Prostate gland (tissue), 2 donors: Measurements from ENCODE around the gene LTBP3. TPM values are rescaled to one million over a fixed set of nuclear protein-coding genes. Genes with fewer than 3 reads are reported as not detected.
A peak's percentile ranks its signal among the peaks of the same experiment; 100 is the strongest.

ENCODE experiments used
- DNase-seq: peaks from one replicate; pipeline ENCODE4 v3.0.0-alpha.2; 2019; ENCODE audit warnings: low spot score
- H3K27ac ChIP-seq, 2 donors: fragments of 200-600 bp; sonication (generic); 2 replicates each; pipeline ENCODE4 v1.5.1; 2017 to 2019
- H3K27me3 ChIP-seq: fragments of 200-600 bp; sonication (generic); replicated peaks from 2 replicates; pipeline ENCODE4 v1.5.1; 2019; ENCODE audit not compliant: insufficient read depth
- H3K36me3 ChIP-seq, 2 donors: fragments of 200-600 bp; sonication (generic); 1 replicate in 1 of 2; 2 replicates in 1 of 2; pipeline versions ENCODE4 v1.5.1 to v1.8.1; 2017 to 2019
- H3K4me1 ChIP-seq: fragments of 200-600 bp; sonication (generic); replicated peaks from 2 replicates; pipeline ENCODE4 v1.5.1; 2019
- H3K4me3 ChIP-seq, 2 donors: fragments of 200-600 bp; sonication (generic); 2 replicates each; pipeline ENCODE4 v1.5.1; 2017 to 2019
- H3K9me3 ChIP-seq: fragments of 200-600 bp; sonication (generic); 2 replicates; pipeline ENCODE4 v1.5.1; 2017
- POLR2A ChIP-seq: fragments of 450-650 bp; IDR thresholded peaks from one replicate; pipeline ENCODE4 v1.6.1; 2016; ENCODE audit warnings: antibody characterized with exemption, mild to moderate bottlenecking
- POLR2AphosphoS5 ChIP-seq: sonication (generic); formaldehyde crosslinking; IDR thresholded peaks from one replicate; pipeline ENCODE4 v1.6.1; 2017; ENCODE audit warnings: antibody characterized with exemption
- WGBS: methylation state at CpG from one replicate; pipeline ENCODE4 v1.1.5; 2018; 5-methylcytosine and 5-hydroxymethylcytosine counted together
- intact Hi-C: fragments of 100-400 bp; cut with DNase I; formaldehyde crosslinking; loops from one replicate; pipeline ENCODE4 v1.14.2; 2022
- total RNA-seq, 2 donors: library from RNA; depleted of rRNA; stranded (reverse); fragments of >200 nt; gene quantifications; one replicate each; pipeline ENCODE4 v1.1.0, GENCODE V29; 2016
- TF ChIP-seq, protein P1 (sequence below), 4 experiments: fragments of 200-600 bp in 2 of 4; fragments of 450-650 bp in 2 of 4; sonication (generic) in 2 of 4; IDR thresholded peaks; 1 replicate in 3 of 4; 2 replicates in 1 of 4; pipeline ENCODE4 v1.5.1; 2016 to 2019; ENCODE audit warnings: antibody characterized with exemption in 4 of 4, mild to moderate bottlenecking in 2 of 4, moderate library complexity in 2 of 4

Gene LTBP3
- total RNA-seq, 2 donors from 2014 or later, result 220 to 234 TPM

DNA sequence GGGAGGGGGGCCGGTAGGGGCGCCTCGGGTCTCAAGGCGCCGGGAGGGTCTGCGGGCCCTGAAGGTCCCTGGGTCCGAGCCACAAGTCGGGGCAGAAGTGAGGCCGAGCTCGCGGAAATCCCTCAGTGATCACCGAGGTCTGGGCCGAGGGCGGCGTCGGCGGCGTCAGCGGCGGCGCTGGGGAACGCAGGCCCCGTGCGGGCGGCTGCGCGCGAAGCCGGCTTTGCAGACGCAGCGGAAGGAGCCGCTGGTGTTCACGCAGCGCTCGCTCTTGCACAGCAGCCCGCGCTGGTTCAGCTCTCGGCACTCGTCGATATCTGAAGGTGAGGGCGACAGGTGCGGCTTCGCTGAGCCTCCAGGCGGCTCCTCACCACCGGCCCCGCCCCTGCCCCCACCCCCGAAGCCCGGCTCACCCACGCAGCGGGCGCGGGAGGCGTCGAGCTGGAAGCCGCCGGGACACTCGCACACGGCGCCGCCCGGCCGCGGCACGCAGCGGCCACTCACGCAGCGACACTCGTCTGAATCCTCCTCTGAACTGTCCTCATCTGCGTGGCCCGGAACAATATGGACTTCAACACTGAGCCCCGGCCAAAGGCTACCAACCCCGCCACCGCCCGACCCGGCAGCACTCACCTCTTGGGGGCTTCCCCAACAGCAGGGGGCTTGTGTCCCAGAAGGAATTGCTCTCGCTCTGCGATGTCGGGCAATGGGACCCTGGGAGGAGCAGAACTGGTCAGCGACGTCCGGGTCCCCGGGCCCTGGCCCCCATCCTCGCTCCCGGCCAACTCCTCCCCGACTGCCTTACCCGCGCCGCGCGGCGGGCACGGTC is 19.0 kb downstream of the LTBP3 start:
- Histone ChIP-seq H3K9me3 (no peaks in the 10 kb centered on the region), H3K4me3 (peak overlapping the region in 1 of 2 donors; percentile 50), H3K27ac (peak overlapping the region; percentile 80 to 89), H3K36me3 (peaks cover 5 to 20% of the 10 kb centered on the region in 2 donors), H3K4me1 (peaks cover 17% of the 10 kb centered on the region), H3K27me3 (no peaks in the 10 kb centered on the region)
- intact Hi-C loops, result no loop called here
- TF ChIP-seq POLR2AphosphoS5, result no peak
- TF ChIP-seq, protein P1, sequence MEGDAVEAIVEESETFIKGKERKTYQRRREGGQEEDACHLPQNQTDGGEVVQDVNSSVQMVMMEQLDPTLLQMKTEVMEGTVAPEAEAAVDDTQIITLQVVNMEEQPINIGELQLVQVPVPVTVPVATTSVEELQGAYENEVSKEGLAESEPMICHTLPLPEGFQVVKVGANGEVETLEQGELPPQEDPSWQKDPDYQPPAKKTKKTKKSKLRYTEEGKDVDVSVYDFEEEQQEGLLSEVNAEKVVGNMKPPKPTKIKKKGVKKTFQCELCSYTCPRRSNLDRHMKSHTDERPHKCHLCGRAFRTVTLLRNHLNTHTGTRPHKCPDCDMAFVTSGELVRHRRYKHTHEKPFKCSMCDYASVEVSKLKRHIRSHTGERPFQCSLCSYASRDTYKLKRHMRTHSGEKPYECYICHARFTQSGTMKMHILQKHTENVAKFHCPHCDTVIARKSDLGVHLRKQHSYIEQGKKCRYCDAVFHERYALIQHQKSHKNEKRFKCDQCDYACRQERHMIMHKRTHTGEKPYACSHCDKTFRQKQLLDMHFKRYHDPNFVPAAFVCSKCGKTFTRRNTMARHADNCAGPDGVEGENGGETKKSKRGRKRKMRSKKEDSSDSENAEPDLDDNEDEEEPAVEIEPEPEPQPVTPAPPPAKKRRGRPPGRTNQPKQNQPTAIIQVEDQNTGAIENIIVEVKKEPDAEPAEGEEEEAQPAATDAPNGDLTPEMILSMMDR (IDR thresholded peaks at IDR 0.05), result no peak
- no peak for TF ChIP-seq POLR2A
- no peak for DNase-seq
- WGBS, result 79% methylated on average over 90 of the region's 92 CpGs

DNA sequence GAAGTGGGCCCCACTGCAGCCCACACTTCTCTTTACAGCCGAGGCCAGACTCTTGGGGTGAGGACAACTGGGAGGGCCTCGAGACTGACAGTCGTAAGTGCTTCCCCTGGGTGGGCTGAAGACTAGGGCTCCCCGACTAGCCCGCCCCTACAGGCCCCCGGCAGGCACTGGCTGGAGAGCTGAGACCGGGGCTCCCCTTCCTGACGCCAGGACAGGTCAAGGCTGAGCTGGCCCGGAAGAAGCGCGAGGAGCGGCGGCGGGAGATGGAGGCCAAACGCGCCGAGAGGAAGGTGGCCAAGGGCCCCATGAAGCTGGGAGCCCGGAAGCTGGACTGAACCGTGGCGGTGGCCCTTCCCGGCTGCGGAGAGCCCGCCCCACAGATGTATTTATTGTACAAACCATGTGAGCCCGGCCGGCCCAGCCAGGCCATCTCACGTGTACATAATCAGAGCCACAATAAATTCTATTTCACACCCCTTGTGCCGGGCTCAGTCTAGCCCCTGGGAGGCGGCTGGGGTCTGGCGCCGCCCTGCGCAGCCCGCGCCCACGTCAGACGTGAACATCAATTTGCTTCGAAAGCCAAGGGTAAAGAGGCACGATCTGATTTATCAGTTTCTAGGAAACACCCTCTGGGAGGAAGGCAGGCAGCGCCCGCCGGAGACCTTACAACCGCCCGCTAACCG is 19.8 kb downstream of the LTBP3 start:
- peaks cover 5 to 20% of the 10 kb centered on the region in 2 donors for H3K36me3 ChIP-seq
- no peak for TF ChIP-seq POLR2A
- TF ChIP-seq POLR2AphosphoS5, result no peak
- TF ChIP-seq, protein P1 (IDR thresholded peaks at IDR 0.05), result no peak
- no peak overlapping the region for H3K4me3 ChIP-seq
- DNase-seq, result no peak
- intact Hi-C loops, result no loop called here
- H3K4me1 ChIP-seq, result peaks cover 17% of the 10 kb centered on the region
- WGBS, result 89% methylated on average over 38 of the region's 43 CpGs
- H3K27me3 ChIP-seq, result no peaks in the 10 kb centered on the region
- H3K27ac ChIP-seq, result no peak overlapping the region
- H3K9me3 ChIP-seq, result no peaks in the 10 kb centered on the region

DNA sequence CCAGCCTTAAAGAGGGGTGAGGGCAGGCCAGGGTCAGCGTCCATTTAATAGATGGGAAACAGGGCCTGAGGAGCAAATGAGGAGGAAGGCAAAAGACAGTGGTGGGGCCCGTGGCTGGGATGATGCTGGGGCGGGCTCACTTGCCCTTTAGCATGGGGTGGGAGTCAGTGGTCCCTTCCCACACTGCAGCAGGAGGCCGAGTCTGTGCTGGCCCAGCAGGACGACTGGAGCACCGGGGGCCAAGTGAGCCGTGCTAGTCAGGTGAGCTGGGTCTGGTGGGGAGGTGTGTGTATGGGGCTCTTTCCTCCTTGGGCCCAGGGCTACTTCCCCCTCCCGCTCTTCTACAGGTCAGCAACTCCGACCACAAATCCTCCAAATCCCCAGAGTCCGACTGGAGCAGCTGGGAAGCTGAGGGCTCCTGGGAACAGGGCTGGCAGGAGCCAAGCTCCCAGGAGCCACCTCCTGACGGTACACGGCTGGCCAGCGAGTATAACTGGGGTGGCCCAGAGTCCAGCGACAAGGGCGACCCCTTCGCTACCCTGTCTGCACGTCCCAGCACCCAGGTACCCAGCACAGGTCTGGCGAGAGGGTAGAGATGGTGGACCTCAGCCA is 20.4 kb downstream of the LTBP3 start:
- DNase-seq, result no peak
- Histone ChIP-seq H3K4me1 (peaks cover 17% of the 10 kb centered on the region), H3K9me3 (no peaks in the 10 kb centered on the region), H3K36me3 (peaks cover 6 to 26% of the 10 kb centered on the region in 2 donors), H3K27me3 (no peaks in the 10 kb centered on the region), H3K27ac (no peak overlapping the region), H3K4me3 (no peak overlapping the region)
- 79% methylated on average over 18 of the region's 18 CpGs for WGBS
- intact Hi-C loops, result no loop called here
- TF ChIP-seq POLR2AphosphoS5 (no peak), POLR2A (no peak)
- TF ChIP-seq, protein P1 (IDR thresholded peaks at IDR 0.05), result no peak

DNA sequence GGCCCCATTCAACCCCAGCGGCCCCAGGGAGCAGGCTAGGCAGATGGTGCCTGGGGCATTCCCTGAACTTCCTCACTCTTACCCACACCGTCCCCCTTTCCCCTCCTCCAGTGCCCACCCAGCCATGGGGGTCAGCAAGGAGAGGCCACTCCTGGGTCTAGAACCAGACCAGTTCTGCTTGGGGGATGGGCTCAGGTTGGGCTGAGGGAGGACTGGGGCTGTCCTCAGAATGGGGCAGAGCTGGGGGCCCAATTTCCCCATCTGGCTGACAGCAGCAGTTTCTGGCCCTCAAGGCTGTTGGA is 20.9 kb downstream of the LTBP3 start:
- H3K27ac ChIP-seq, result no peak overlapping the region

More for the DNA sequence above, 20.9 kb downstream of the LTBP3 start:
- peaks cover 17% of the 10 kb centered on the region for H3K4me1 ChIP-seq
- H3K27me3 ChIP-seq, result no peaks in the 10 kb centered on the region
- DNase-seq, result no peak
- WGBS, result 58% methylated on average over 2 of the region's 2 CpGs
- H3K36me3 ChIP-seq, result peaks cover 7 to 27% of the 10 kb centered on the region in 2 donors
- intact Hi-C loops, result no loop called here
- no peak overlapping the region for H3K4me3 ChIP-seq
- TF ChIP-seq POLR2AphosphoS5, result no peak
- no peaks in the 10 kb centered on the region for H3K9me3 ChIP-seq
